ENCODE data around the gene CCDC187.

The CCDC187 gene

DNA sequence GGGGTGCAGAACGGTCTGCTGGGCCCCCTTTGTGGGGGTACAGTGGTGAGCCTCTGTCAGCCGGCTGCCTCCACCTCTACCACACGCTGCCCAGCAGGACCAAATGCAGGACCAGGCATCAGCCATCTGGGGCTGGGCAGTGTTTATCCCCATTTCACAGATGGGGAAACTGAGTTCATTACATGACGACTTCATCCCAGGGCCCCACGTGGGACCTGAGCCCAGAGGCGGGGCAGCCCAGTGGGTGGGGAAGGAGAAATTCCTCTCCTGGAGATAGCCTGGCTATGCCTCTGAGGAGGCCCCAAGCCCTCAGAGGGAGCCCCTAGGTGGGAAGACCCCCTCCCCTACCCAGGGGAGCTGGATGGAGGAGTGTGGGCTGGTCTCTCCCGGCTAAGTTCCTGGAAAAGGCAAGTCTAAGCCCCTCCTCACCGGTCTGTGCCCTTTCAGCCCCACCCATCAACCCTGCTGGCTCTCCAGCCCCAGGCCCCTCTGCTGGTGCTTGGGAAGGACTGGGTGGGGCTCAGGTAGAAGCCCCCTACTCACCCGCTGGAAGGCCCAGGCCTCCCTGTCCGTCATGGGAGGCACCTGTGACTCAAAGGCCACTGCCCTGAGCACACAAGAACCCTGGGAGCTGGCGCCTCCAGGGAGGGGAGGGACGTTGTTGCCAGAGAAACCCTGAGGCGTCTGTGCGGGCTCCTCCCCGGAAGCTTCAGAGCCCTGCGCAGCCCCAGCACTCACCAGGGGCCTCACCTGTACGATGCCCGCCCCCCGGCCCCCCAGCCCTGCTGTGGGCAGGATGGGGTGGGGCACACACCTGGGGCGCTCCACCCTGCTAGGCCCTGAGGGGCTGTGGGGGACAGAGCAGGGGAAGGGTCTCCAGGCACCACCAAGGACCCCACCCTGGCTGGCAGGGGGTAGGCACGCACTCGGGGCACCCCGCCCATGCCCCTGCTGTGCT lies 7.4 kb upstream of the CCDC187 start:
- DNase-seq, result no peak

DNA sequence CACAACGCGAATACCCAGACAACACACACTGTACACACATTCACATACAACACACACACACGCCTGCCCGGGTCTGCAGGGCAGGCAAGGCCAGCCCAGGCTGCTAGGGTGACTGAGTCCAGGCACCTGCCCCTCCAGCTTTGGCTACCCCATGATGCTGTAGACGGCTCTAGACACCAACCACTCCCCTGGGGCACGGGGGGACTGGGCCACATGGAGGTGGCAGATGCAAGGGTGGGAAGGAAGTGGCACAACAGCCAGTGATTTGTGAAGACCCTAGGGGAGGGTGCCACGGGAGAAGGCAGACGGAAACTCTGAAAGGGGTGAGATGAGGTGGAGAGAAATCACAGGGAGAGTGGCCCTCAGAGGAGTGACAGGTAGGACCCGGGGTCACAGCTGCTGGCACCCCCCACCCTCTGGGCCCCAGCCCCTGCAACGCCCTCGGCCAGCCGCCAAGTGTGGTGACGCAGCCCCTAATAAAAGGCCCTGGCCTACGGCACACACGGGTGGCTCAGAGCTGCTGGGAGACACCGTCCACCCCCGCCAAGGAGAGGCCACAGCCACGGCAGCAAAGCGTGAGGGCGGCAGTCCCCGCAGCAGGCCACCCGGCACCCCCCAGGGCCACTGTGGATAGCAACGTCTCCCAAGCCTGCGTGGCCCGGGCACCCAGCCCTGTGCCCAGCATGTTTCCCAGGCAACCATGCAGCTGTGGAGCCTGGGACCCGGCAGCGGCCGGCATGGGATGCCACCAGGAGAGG lies 6.6 kb upstream of the CCDC187 start:
- peak; percentile 25 for DNase-seq

DNA sequence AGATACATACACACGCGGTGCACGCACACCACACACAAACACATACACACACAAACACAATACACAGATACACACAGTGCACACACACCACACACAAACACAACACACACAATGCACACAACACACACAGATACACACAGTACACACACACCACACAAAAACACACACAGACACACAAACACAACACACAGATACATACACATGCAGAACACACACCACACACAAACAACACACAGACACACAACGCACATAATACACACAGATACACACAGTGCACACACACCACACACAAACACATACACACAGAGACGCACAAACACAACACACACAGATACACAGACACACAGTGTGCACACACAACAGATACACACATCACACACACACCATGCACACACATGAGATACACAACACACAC lies 5.9 kb upstream of the CCDC187 start:
- no peak for DNase-seq

DNA sequence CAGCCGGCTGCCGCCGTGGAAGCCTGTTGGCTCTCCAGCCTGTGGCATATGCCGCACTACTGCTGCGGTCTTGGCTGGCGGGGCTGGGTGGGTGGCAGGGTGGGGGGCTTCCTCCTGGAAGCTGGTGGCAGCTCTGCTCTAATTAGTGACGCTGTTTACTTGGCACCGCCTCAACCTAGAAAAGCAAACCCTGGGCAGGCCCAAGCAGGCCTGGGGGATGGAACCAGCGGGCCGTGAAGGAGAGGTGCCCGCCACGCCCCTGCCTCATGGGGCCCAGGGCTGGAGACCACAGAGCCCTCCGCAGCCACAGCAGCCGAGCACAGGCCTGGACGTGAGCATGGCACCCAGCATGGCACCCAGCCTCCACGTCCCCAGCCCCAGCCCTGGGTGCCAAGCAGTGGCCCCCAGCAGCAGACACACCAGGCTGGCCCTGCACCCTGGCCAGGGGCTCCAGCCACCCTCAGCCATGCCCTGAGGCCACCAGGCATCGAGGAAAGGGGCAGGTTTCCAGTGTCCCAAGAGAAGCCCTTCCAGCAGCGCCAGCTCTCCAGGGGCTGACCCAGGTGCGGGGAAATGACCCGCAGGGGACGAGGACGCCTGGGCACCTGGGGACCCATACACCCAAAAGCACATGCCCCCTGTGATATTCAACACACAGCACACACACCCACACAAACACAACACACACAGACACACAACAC lies 5.4 kb upstream of the CCDC187 start:
- peak; percentile 34 for DNase-seq

DNA sequence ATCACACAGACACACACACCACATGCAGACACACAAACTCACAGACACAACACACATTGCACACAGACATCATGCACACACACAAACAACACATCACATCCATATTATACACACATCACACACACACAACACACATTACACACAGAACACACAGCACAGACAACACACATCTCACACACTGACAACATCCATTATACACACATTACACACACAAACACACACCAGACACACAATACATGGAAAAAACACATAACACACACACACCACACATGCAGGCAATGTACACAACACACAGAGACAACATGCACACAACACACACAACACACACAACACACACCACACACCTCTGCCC lies 4.8 kb upstream of the CCDC187 start:
- DNase-seq, result no peak

DNA sequence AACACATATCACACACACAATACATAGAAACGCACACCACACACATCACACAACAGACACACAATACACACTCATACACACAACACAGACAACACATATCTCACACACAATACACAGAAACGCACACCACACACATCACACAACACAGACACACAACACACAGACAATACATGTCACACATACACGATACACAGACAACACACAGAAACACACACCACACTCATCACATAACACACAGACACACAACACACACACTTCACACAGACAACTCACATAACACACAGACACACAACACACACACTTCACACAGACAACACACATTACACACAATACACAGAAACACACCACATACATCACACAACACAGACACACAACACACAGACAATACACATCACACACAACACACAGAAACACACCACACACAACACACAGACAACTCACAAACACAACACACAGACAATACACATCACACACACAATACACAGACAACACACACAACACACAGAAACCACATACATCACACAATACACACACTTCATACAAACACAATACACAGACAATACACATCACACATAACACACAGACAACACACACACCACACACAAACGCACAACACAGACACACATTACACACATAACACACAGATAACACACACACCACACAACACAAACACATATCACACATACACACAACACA lies 4.3 kb upstream of the CCDC187 start:
- no peak for DNase-seq

DNA sequence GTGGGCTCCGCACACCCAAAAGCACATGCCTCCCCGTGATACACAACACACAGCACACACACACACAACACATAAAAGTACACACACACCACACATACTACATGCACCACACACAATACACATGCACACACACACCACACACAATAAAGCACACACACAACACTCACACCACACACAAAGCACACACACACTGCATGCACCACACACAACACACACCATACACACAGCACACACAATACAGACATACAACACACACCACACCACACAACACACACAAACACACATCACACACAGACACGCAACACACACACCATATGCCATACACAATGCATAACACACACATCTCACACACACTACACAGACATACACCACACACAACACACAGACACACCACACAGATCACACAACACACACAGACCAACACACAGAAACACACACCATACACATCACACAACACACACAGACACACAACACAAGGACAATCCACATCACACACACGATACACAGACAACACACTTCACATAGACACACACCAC lies 3.4 kb upstream of the CCDC187 start:
- no peak for DNase-seq

DNA sequence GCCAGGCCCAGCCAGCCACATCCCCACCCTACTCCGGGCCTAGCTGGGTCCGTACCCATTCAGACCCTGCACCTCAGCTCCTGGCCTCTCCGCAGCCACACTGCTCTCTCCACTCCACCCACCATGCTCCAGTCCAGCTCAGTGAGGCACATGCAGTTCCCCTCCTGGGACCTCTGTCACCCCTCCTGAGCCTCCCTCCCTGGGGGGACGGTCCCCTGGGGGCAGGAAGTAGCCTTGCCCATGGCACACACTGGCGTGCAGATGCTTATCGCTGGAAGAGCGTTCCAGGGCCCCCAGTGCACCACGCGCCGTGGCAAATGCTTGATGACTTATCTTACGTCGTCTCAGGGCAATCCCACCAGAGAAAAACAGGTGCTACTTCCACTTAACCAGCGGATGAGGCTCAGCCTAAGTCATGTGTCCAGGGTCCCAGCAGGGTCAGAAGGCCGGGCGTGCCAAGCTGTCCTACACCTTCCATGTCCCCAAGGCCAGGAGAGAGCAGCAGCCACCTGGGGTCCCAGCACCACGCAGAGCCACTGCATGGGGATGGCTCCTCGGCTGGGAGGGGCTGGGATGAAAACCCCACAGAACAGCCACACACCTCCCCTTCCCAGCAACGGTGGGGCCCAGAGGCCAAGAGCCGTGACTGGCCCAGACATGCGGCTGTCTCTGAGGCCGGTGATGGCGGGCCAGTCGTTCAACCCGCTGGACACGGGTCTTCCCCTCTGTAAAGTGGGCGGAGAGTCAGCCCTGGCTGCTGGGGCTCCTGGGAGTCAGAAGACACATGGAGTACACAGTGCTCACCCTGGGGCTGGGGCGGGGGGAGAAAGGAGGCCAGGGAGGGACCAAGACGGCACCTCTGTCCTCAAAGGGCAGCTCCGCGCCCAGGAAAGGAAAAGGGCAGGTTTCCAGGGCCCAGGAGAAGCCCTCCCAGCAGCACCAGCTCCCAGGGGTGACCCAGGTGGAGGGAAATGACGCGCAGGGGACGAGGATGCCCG lies 2.6 kb upstream of the CCDC187 start:
- DNase-seq, result no peak

DNA sequence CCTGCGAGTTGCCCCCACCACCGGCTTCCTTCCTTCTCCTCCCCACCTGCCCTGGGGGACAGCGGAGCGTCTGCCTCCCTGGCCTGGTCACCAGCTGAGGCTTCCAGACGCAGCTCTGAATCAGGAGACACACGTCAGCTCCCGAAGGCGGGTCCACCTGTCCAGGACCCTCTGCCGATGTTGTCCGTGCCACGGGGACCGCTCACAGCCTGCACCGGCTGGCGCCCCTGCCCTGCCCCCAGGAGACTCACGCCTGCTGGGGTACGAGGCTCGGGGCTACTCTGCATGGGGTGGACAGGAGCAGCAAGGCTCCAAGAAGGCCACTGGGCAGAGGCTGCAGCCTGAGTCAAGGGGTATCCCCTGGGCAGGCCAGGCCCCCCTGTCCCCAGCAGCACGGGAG lies 1.9 kb upstream of the CCDC187 start:
- DNase-seq, result no peak

DNA sequence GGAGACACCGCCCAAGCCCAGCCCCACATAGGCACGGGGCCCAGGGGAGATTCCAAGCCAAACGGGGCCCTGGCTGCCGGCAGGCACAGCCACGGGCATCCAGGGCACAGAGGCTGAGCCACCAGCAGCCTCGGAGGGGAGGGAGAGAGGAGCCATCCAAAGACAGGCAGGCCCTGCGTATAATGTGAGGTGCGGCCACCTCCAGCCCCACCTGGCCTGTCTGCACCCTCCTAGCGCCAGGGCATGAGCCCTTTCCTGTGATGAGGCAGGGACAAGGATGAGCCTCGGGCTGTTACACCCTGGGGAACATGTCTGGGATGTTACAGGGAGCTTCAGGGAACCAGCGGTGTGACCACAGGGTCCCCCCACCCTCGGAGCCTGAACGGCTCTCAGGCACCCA lies 1.1 kb upstream of the CCDC187 start:
- no peak for DNase-seq

DNA sequence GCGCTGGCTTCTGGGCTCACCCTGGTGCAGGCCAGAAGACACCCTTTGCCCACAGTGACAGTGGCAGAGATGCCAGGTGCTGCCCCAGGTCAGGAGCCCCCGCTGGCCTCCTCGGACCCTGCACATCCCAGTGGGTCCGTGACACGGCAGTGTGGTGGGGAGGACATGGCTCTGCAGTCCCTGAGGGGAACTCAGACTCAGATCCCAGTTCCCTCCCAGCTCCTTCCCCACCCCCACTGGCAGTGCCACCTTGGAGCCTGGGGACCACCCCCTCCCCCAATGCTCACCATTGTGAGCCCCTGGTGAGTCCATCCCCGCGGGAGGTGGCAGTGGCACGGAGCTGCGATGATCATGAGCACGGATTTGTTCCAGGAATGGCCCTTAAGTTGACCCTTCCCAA lies 562 bp upstream of the CCDC187 start:
- no peak for DNase-seq

DNA sequence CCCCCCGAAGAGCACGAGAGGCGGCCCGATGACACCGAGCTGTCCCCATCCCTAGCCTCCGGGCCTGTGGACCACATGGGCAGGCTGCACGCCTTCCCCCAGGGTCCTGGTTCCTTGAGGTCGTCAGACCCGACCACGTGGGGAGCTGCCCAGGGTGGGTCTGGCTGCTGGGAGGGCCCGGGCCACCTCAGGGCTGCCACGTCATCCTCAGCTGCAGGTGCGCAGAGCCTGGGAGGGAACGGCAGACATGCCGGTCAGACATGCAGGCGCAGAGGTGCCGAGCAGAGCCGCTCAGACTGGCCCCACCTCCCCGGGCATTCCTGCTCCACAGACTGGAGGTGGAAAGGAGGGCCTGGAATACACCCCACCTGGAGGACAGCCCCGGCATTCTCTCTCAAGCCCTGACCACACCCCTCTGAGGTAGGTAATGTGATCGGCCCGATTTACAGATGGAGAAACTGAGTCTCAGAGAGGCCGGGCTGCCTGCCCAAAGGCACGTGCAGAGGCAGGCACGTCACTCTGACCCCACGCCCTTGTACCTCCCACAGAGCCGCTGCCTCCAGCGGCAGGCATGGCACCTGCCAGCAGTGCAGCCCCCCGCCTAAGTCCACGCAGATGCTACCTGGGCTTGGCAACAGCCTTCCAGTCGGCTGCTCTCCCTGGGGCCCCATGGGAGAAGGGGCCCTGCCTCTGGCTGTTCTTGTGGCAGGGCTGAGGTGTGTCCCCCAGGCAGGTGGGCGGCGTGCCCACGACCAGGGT lies 649 bp downstream of the CCDC187 start:
- no peak for DNase-seq

DNA sequence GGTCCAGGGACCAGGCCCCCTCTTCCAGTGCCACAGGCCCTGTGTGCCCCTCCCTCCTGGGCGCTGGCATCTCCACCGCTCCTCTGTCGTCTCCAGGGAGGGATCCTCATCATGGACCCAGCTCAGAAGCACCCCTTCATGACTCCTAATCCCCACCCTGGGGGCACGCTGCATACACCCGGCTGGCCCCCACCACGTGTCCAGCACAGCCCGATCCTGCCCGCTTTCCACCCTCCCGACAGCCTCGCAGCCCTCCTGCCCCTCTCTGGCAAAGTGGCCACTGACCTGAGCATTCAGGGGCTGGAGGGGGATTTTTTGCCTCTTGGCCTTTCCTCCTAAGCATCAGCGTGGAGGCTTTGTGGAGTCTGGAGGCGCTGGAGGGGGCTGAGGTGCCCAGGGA lies 1.4 kb downstream of the CCDC187 start:
- no peak for DNase-seq

DNA sequence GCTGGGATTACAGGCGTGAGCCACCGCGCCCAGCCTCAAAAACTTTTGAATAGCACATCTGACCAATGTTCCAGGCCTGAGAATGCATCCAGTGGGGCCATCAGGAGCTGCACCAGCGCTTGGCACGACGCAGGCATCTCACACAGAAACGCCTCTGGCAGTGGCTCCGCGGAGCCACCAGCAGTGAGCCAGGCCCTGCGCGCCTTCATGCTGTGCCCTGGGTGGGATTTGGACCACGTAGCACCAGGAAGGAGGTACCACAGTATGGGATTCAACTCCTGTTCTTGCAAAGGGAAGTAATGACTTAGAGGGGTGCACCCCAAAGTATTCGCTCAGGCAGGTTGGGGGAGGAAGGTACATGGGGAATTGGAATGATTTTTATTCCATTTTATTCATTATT lies 3.0 kb downstream of the CCDC187 start:
- DNase-seq, result no peak

DNA sequence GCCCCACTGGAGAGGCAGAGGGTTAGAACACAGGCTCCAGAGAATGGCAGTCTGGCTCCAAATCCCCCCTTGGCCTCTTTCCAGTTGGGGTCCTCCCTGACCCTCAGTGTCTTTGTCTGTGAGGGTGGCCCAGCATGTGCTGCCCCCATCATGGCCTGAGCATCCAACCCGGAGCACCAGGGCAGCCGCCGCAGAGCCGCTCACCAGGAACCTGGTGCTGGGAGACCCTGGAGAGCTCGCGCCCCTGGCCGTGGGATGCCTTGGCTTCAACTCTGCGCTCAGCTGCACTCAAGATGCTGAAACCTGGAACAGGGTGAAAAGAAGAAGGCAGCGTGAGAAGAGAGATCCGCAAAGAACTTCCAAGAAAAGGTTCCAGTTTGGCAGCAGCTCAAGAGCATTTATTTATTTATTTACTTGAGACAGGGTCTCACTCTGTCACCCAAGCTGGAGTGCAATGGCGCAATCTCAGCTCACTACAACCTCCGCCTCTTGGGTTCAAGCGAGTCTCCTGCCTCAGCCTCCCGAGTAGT lies 3.8 kb downstream of the CCDC187 start:
- no peak for DNase-seq

DNA sequence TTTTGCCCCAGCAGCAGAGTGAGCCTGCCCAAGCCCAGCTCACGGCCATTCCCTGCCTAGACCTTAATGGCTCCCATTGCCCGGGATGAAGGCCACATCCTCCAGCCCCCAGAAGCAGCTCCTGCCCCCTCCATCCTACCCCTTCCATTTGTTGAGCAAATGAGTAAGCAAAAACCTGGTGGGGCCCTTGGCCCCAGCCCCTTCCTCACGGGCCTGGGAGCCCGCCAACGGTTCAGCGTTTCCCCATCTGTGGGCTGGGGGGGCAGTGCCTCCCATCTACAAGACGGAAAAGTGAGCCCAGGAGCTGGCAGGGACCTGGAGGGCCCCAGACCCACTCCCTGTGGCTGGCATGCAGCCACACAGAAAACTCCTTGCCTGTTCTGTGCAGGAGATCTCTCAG lies 4.4 kb downstream of the CCDC187 start:
- DNase-seq, result no peak

DNA sequence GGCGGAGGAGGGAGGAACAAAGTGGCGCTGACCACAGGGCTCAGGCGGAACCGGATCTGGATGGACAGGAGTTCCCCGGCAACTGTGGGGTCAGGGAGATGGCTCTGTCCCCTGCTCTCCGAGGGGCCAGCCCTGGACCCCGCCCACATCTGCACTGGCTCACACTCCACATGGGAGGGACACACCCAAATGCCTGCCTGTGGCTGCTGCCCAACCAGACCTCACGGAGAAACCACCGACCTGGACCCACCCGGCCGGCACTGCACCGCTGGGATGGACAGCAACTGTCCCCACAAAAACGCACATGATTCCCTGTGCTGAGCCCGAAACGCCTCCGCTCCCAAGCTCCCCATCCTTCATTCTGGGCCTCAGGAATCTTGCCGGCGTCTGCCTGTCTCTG lies 4.8 kb downstream of the CCDC187 start:
- DNase-seq, result no peak

DNA sequence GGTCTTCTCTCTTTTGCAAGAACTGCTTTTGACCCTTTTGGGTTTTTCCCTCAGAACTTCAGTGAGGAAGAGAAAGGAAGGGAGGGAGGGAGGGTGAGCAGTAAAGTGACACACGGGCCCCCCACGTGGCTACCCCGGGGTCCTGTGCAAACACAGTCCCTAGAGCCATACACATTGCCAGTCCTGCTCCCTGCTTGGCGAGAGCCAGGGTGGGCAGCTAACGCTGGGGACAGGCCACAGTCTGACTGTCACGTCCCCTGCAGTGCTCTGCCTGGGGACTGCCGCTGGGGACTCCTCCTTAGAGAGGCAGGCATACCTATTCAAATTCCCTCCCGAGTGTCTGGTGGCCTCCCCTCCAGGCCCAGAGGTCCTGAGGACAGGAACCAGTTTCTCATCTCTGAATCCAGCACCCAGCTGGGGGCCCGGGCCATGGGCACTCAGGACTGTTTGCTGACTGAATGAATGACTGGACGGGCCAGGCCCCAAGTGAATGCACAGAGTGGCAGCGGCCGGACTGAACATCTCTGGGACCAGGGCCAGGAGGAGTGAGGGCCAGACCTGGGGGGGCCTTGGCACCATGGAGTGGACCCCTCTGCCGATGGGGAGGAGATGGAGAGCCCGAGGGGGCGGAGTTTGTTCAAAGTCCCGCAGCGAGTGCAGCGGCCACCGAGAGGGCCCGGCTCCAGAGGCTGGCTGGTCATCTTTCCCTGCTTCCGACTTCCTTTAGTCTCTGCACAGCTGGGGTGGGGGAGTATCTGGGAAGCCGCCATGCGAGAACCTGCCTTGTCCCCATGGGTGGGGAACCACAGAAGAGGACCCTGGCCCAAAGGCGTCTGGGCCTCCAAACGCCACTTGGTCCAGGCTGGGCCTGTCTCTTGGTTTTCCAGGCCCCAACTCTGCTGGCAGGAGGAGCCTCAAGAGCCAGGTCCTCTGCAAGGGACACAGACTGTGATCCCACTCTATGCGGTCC lies 5.8 kb downstream of the CCDC187 start:
- no peak for DNase-seq

DNA sequence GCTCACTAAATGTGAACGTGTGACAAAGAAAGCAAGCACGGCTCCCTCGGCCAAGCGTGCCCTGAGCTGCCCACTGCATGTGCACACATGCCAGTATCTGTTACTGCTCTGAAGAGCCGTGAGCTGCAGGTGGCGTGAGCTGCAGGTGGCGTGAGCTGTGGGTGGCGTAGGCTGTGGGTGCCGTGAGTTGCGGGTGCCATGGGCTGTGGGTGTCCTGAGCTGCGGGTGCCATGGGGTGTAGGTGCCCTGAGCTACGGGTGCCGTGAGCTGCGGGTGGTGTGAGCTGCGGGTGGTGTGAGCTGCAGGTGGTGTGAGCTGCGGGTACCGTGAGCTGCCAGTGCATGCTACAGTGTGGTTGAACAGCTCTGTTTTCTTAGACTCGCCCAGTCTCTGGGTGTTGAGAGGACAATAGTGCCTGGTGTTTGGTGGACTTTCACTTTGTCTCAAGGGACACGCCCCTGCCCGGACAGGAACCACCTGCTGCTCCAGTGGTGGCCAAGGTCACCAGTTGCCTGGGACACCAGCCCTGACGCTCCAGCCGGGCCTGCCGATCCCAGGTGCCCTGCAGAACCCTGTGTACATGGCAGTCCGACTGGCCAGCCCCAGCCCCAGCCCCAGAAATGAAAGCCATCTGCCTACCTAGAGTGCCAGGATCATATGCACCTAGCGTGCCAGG lies 6.7 kb downstream of the CCDC187 start:
- no peak for DNase-seq

Measured in NCI-H524 treated with DMSO at 0.1 percent for 48 hours (cell line).